HUES48 (cell line): ENCODE measurements around the gene TNIK.
A peak's percentile ranks its signal among the peaks of the same experiment; 100 is the strongest.
"Not testable (repeated sequence)": the region's sequence is repeated elsewhere in the genome, so short reads cannot be mapped to it uniquely, and the experiment has no call there.

ENCODE experiments used
- H3K27ac ChIP-seq: one replicate; pipeline ENCODE4 v1.7.0; 2013; ENCODE audit warnings: low read depth, low read length, inconsistent platforms
- H3K27me3 ChIP-seq: 2 replicates; pipeline ENCODE4 v1.6.1; 2013; ENCODE audit warnings: mild to moderate bottlenecking, low read length; ENCODE audit not compliant: control insufficient read depth, insufficient read depth
- H3K36me3 ChIP-seq: 2 replicates; pipeline ENCODE4 v1.6.1; 2013; ENCODE audit warnings: low read length; ENCODE audit not compliant: control insufficient read depth, insufficient read depth
- H3K4me1 ChIP-seq: 2 replicates; pipeline ENCODE4 v1.6.1; 2013; ENCODE audit warnings: mild to moderate bottlenecking, low read length; ENCODE audit not compliant: control insufficient read depth, insufficient read depth
- H3K4me3 ChIP-seq: 2 replicates; pipeline ENCODE4 v1.5.1; 2013; ENCODE audit warnings: mild to moderate bottlenecking, low read depth, low read length
- H3K9ac ChIP-seq: 2 replicates; pipeline ENCODE4 v1.6.1; 2013; ENCODE audit warnings: mild to moderate bottlenecking, low read depth, low read length, moderate library complexity
- H3K9me3 ChIP-seq: 2 replicates; pipeline ENCODE4 v1.6.1; 2013; ENCODE audit warnings: low read length; ENCODE audit not compliant: control insufficient read depth, insufficient read depth

The TNIK gene

DNA sequence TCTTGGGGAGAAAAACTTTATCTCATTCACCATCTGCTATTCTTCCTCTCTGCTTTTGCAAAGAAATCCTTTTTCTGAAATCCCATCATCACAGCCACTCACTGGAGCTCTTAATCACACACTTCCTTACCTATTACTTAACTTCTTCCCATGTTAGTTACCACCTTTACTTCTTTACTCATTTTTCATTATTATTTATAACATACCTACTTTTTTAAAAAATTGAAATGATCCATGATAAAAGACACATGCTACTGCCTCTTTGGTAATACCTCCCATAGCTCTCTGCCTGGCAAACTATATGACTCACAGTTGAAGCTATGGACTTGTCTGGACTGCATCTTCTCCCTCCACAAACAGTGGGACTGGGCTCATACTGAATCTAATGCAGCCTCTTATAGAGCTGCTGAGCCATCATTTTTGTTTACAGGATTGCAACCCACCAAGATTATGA lies 150.3 kb downstream of the TNIK start:
- H3K4me3 ChIP-seq: no peak overlapping the region
- peaks cover 26% of the 10 kb centered on the region for H3K4me1 ChIP-seq
- H3K9me3 ChIP-seq: no peaks in the 10 kb centered on the region
- no peaks in the 10 kb centered on the region for H3K36me3 ChIP-seq
- no peak overlapping the region for H3K27ac ChIP-seq
- H3K9ac ChIP-seq: no peak overlapping the region
- H3K27me3 ChIP-seq: no peaks in the 10 kb centered on the region

DNA sequence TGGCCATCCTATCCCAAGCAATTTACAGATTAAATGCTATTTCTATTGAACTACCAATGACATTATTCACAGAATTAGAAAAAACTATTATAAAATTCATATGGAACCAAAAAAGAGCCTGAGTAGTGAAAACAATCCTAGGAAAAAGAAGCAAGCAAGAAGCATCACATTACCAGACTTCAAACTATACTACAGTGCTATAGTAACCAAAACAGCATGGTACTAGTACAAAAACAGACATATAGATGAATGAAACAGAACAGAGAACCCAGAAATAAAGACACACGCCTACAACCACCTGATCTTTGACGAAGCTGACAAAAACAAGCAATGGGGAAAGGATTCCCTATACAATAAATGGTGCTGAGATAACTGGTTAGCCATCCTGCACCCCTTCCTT lies 152.2 kb downstream of the TNIK start:
- Histone ChIP-seq H3K36me3 (no peaks in the 10 kb centered on the region), H3K9ac (no peak overlapping the region), H3K4me1 (peaks cover 26% of the 10 kb centered on the region), H3K27ac (no peak overlapping the region), H3K4me3 (no peak overlapping the region), H3K9me3 (no peaks in the 10 kb centered on the region), H3K27me3 (no peaks in the 10 kb centered on the region)

DNA sequence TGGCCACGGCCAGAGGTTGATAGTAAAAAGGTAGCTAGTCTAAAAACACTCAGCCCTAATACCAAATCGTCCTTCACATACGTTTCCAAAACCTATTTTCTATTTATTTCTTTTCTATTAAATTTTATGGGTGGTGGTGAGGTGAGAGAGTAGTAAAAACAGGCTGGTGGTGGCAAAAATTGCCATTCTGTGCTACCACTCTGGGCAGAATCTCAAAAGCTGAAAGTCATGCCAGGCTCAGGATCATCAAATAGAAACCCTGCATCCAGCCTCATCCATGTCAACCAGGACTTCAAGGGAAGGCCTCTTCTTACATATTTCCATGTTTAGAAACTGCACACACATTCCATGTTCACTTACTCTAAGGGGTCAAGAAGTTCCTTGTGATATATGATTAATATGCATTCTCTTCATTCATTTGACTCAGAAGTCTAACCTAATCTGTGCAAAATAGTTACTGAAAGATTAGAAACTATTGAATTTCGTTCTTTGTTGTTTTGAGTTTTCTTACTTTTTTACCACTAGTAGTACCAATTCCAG lies 153.1 kb downstream of the TNIK start:
- Histone ChIP-seq H3K9me3 (no peaks in the 10 kb centered on the region), H3K9ac (no peak overlapping the region), H3K4me1 (peaks cover 26% of the 10 kb centered on the region), H3K4me3 (no peak overlapping the region), H3K36me3 (no peaks in the 10 kb centered on the region), H3K27me3 (no peaks in the 10 kb centered on the region), H3K27ac (peak overlapping the region; percentile 51)

DNA sequence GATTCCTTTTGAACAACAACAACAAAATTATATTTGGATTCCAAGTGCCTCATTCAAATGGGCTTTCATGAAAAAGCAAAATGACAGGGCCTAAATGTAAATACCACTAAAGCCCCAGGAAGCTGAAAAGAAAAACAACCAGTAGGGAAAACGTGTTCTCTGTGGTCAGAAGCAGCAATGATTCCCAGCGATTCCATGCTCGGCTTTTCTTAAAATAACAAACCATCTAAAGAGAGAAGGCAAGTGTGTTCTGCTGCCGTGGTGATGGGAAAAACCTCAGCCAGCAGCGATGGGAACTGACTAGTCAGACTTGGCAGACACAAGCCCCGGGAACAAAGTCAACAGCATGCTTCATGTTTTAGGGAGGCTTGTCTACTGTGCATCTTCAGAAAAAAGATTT lies 153.6 kb downstream of the TNIK start:
- H3K27me3 ChIP-seq: no peaks in the 10 kb centered on the region
- H3K4me3 ChIP-seq: no peak overlapping the region
- H3K36me3 ChIP-seq: no peaks in the 10 kb centered on the region
- peak overlapping the region; percentile 51 for H3K27ac ChIP-seq
- no peak overlapping the region for H3K9ac ChIP-seq
- no peaks in the 10 kb centered on the region for H3K9me3 ChIP-seq
- H3K4me1 ChIP-seq: peaks cover 23% of the 10 kb centered on the region

DNA sequence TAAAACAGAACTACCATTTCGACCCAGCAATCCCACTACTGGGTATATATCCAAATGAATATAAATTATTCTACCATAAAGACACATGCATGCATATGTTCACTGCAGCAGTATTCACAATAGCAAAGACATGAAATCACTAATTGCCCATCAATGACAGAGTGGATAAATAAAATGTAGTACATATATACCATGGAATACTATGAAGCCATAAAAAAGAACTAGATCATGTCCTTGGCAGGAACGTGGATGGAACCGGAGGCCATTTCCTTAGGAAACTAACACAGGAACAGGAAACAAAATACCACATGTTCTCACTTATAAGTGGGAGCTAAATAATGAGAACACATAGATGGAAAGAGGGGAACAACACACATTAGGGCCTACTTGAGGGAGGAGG lies 154.4 kb downstream of the TNIK start:
- peaks cover 15% of the 10 kb centered on the region for H3K4me1 ChIP-seq
- H3K36me3 ChIP-seq, H3K9me3 ChIP-seq, H3K27me3 ChIP-seq, H3K9ac ChIP-seq, H3K4me3 ChIP-seq, H3K27ac ChIP-seq: not testable (repeated sequence)

DNA sequence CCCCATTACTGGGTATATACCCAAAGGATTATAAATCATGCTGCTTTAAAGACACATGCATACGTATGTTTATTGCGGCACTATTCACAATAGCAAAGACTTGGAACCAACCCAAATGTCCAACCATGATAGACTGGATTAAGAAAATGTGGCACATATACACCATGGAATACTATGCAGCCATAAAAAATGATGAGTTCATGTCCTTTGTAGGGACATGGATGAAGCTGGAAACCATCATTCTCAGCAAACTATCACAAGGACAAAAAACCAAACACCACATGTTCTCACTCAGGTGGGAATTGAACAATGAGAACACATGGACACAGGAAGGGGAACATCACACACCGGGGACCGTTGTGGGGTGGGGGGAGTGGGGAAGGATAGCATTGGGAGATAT lies 155.7 kb downstream of the TNIK start:
- not testable (repeated sequence) for H3K27ac ChIP-seq, H3K4me1 ChIP-seq, H3K9ac ChIP-seq, H3K36me3 ChIP-seq, H3K27me3 ChIP-seq, H3K4me3 ChIP-seq, H3K9me3 ChIP-seq

DNA sequence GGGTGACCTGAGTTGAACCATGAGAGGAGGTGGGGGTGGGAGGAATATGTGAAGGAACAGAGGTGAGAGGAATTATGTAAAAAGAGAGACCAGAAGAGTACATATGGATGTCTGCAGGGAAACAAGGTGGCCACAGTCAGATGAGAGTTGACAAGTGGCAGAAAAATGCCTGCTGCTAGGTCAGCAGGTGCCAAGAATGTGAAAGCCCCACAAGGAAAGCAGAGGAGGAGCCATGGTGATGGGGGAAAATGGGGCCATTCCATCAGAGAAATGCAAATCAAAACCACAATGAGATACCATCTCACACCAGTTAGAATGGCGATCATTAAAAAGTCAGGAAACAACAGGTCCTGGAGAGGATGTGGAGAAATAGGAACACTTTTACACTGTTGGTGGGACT lies 156.2 kb downstream of the TNIK start:
- H3K4me1 ChIP-seq, H3K9ac ChIP-seq, H3K27ac ChIP-seq, H3K36me3 ChIP-seq, H3K4me3 ChIP-seq, H3K27me3 ChIP-seq, H3K9me3 ChIP-seq: not testable (repeated sequence)

DNA sequence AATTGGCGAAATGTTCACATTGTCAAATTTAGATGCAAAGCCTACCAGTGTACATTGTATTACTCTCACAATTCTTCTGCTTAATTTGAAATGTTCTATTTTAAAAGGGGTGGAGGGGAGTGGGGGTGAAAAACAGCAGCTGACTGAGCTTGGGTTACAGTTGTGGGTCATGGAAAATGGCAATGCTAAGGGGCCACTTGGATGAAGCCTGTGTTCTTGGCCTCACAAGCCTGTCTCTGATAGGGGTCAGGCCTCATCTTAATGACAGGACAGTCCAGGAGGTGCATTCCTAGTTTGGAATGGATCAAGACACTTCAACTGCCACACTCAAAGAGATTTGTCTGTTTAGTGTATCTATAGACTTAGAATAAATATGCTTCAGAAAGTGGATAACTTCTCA lies 158.2 kb downstream of the TNIK start:
- Histone ChIP-seq H3K4me1 (peaks cover 7% of the 10 kb centered on the region; the same call in 1 of the 2 replicates), H3K9me3 (no peaks in the 10 kb centered on the region), H3K4me3 (no peak overlapping the region), H3K9ac (no peak overlapping the region), H3K27ac (no peak overlapping the region), H3K36me3 (no peaks in the 10 kb centered on the region), H3K27me3 (no peaks in the 10 kb centered on the region)

DNA sequence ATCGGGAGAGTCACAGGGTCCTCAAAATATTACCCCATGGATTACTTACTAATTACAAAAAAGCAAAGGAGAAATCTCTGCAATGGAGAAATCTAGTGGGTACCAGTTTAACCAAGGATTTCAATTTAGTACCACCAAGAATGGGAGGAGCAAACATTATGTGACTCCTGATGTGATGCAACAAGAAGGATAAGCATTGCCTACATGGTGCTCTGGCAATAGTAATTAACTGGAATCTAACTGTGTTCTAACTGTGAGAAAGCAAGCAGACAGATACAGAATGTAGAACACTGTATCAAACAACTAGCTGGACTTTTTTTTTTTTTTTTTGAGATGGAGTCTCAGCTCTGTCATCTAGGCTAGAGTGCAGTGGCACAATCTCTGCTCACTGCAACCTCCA lies 159.2 kb downstream of the TNIK start:
- Histone ChIP-seq H3K27me3 (no peaks in the 10 kb centered on the region), H3K9ac (no peak overlapping the region), H3K9me3 (no peaks in the 10 kb centered on the region), H3K4me3 (no peak overlapping the region), H3K36me3 (no peaks in the 10 kb centered on the region), H3K27ac (no peak overlapping the region), H3K4me1 (no peaks in the 10 kb centered on the region)

DNA sequence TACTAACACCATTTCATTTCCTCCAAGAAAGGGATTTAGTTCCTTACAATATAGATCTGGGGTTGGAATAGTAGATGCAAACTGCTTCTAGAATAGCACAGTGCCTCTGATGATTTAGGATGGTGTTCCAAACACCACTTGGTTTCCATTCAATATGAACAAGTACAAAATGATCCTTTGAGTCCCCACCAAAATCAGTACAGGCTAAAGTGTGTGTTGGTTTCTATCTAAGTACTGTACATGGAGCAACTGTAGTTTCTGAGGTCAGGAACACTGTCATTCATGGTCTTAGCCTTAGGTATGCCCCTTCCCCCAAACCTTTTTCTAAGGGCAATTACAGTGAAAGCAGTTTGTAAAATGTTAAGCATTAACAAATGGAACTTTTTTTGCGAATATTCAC lies 162.3 kb downstream of the TNIK start:
- H3K9me3 ChIP-seq: no peaks in the 10 kb centered on the region
- no peak overlapping the region for H3K27ac ChIP-seq

DNA sequence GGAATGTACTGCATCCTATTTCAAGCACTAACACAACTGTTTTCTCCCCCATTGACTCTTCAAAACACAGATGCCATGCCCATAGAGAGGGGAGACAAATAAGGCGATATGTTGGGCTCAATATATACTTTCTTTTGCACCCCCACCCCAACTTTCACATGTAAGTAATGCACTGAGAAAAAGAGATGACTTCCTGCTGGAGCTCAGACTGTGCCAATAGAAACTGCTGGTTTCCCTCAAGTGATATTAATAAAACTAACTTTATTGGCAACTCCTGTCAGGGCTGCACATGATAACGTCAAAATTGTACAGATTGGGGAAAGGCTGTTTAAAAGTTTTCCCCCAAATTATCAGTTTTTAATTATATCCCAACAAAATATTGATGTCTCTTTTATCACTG lies 163.0 kb downstream of the TNIK start:
- H3K27me3 ChIP-seq: no peaks in the 10 kb centered on the region
- H3K9me3 ChIP-seq: no peaks in the 10 kb centered on the region
- no peak overlapping the region for H3K4me3 ChIP-seq
- no peaks in the 10 kb centered on the region for H3K36me3 ChIP-seq
- 0 out of 2 replicates have a peak, but pooled peaks cover 3% of the 10 kb centered on the region for H3K4me1 ChIP-seq
- H3K9ac ChIP-seq: no peak overlapping the region
- H3K27ac ChIP-seq: no peak overlapping the region

More for the DNA sequence above, 162.3 kb downstream of the TNIK start:
- Histone ChIP-seq H3K36me3 (no peaks in the 10 kb centered on the region), H3K4me1 (0 out of 2 replicates have a peak, but pooled peaks cover 3% of the 10 kb centered on the region), H3K9ac (no peak overlapping the region), H3K27me3 (no peaks in the 10 kb centered on the region), H3K4me3 (no peak overlapping the region)
